HG03457 (cell line): ENCODE measurements around the gene DAD1.

Source experiments
- ATAC-seq: cut with Tn5 transposase; IDR thresholded peaks from one replicate; pipeline ENCODE4 v1.9.1; 2021; ENCODE audit warnings: moderate number of reproducible peaks; ENCODE audit not compliant: unreplicated experiment

The DAD1 gene

GRCh38 chr14:22521449-22522239, 67.4 kb downstream of the DAD1 start:
- no peak for ATAC-seq

DNA sequence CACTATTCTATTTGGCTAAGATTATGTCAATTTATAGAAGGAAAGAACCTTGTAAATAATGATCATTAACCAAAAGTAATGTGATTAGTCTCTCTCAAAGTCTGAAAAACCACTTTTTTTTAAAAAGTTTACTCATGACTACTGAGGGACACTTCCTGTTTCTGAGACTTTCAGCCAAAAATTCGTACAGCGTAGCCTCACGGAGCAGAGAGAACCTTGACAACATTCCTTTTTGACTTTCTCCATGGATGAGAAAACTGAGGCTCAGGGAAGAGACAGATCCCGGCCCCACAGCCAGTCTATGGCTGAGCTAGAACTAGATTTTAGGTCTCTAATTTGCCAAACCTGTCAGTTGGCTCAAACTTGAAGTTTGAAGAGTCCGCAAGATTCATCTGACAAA, 68.2 kb downstream of the DAD1 start:
- no peak for ATAC-seq

DNA sequence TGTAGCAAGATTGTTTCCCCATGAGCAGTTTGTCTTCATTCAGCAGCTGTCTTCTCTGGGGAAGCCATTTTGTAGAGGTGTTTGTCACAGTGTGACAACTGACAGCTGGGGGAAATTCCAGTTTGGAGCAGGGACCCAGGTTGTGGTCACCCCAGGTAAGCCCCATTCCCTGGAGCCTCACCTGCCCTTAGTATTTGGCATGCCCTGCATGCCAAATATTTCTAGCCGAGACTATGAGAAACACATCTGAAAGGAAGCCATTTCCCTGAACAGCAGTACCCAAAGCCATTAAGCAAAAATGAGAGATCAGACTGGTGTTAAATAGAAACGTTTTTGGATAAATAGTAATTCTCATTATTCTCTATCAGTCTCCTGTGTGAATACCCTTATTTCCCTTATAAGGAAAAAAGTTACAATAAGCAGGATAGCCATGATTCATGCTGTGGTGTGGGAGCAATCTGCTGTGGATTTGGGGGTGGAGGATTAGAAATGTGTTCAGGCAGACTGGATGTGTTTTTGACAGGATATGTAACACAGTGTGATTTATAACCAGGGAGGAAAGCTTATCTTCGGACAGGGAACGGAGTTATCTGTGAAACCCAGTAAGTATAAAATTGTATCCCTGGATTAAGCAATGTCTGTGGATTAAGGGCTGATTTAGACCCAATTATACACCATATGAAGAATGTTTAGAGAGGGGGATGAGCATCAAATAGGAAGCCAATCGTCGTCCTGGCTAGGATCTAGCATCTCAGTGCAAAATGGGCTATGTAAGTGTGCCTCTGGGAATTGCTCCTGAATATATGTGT, 68.9 kb downstream of the DAD1 start:
- ATAC-seq = no peak

- ATAC-seq = no peak
Measured at GRCh38 chr14:22518073-22518472, 71.0 kb downstream of the DAD1 start.

DNA sequence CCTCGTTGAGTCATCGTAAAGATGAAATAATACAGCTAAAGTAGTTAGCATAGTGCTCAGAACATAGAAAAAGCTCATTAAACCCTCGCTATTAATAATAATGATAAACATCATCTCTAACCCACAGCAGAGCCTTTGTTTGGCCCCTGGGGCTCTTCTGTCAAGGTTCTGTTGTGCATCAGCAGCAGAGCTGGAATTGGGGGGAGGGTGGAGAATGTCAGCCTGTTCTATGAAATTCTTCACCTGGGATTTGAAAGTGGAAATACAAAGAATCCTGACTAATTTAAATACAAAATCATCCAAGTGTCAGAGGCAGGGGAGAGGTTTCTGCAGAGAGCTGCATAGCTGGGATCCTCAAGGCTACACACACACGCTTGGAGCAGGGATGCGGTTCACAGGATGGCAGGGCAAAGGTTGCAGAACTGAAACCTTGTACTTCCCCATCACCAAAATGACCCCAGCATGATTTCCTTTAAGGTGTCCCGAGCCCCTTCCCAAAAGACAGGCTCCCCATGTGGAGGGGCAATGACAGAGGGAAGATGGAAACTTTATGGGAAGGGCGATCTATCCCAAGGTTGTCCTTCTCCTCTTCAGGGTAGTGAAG, 71.8 kb downstream of the DAD1 start:
- ATAC-seq = no peak

- ATAC-seq = no peak
Measured at GRCh38 chr14:22515929-22516328, 73.1 kb downstream of the DAD1 start.
